H1 (cell line): ENCODE results near the gene MAP2K5. TPM values are rescaled to one million over a fixed set of nuclear protein-coding genes. Genes with fewer than 3 reads are reported as not detected.

Experiments
- CTCF ChIA-PET: fragments of 300-600 bp; sonication (Branson Sonifier 250); formaldehyde crosslinking; loops from one replicate; lab custom pipeline; 2021; ENCODE audit not compliant: partially characterized antibody; lab: Charles Lee
- POLR2A ChIA-PET: fragments of 300-600 bp; sonication (Branson Sonifier 250); formaldehyde crosslinking; loops from one replicate; lab custom pipeline; 2021; ENCODE audit warnings: inconsistent platforms; ENCODE audit not compliant: partially characterized antibody; lab: Charles Lee
- DNase-seq, 2 experiments: peaks; one replicate each; pipeline versions ENCODE4 v3.0.0 to v3.0.0-alpha.2; 2010 to 2022; ENCODE audit warnings: low spot score in 2 of 2, low read depth in 1 of 2, mixed read lengths in 1 of 2
- FAIRE-seq: peaks from 2 replicates; lab custom pipeline; 2011; peaks lifted over from hg19 to GRCh38; lab: Jason Lieb, UNC
- H2AFZ ChIP-seq: 2 replicates; pipeline ENCODE4 v1.8.1; 2012; ENCODE audit warnings: low read length, inconsistent platforms
- H2AK5ac ChIP-seq: 2 replicates; pipeline ENCODE4 v1.6.1; 2013; ENCODE audit warnings: low read depth, low read length
- H2BK120ac ChIP-seq: replicated peaks from 2 replicates; pipeline ENCODE3; 2013; ENCODE audit warnings: low read depth, low read length, inconsistent platforms
- H2BK12ac ChIP-seq: 2 replicates; pipeline ENCODE4 v1.6.1; 2013; ENCODE audit warnings: low read depth, low read length
- H2BK15ac ChIP-seq: 2 replicates; pipeline ENCODE4 v1.6.1; 2013; ENCODE audit warnings: low read length
- H2BK20ac ChIP-seq: 2 replicates; pipeline ENCODE4 v1.6.1; 2013; ENCODE audit warnings: low read length
- H2BK5ac ChIP-seq: 2 replicates; pipeline ENCODE4 v1.6.1; 2013; ENCODE audit warnings: low read depth, low read length
- H3K14ac ChIP-seq: 2 replicates; pipeline ENCODE4 v1.6.1; 2013; ENCODE audit warnings: inconsistent platforms; ENCODE audit not compliant: insufficient read length
- H3K18ac ChIP-seq: 2 replicates; pipeline ENCODE4 v1.6.1; 2013; ENCODE audit warnings: low read length; ENCODE audit errors: extremely low read depth
- H3K23ac ChIP-seq: 2 replicates; pipeline ENCODE4 v1.6.1; 2013; ENCODE audit warnings: inconsistent platforms; ENCODE audit not compliant: insufficient read length
- H3K23me2 ChIP-seq: 2 replicates; pipeline ENCODE4 v1.6.1; 2013; ENCODE audit warnings: low read depth, low read length
- H3K27ac ChIP-seq: 2 replicates; pipeline ENCODE4 v1.6.1; 2011; ENCODE audit warnings: low read depth, low read length, inconsistent platforms
- H3K27me3 ChIP-seq, 4 experiments: replicated peaks in 1 of 4; 1 replicate in 1 of 4; 2 replicates in 3 of 4; pipeline versions ENCODE4 v1.6.1 to v1.8.1; 2011 to 2013; ENCODE audit warnings: low read length in 3 of 4, mild to moderate bottlenecking in 3 of 4, inconsistent platforms in 2 of 4, mixed read lengths in 2 of 4, moderate library complexity in 1 of 4; ENCODE audit not compliant: control insufficient read depth in 3 of 4, insufficient read depth in 3 of 4; ENCODE audit errors: extremely low read depth in 1 of 4
- H3K36me3 ChIP-seq, 4 experiments: 2 replicates each; pipeline versions ENCODE4 v1.6.1 to v1.8.1; 2011 to 2013; ENCODE audit warnings: mild to moderate bottlenecking in 4 of 4, low read length in 3 of 4, moderate library complexity in 2 of 4, control low read depth in 1 of 4, inconsistent platforms in 1 of 4; ENCODE audit not compliant: insufficient read depth in 4 of 4, control insufficient read depth in 2 of 4
- H3K4ac ChIP-seq: replicated peaks from 2 replicates; pipeline ENCODE3; 2013; ENCODE audit warnings: low read length, low read depth, mixed read lengths, inconsistent platforms; ENCODE audit not compliant: insufficient read length
- H3K4me1 ChIP-seq, 4 experiments: replicated peaks in 1 of 4; 1 replicate in 1 of 4; 2 replicates in 3 of 4; pipeline versions ENCODE4 v1.6.1 to v1.8.1; 2011 to 2013; ENCODE audit warnings: low read length in 3 of 4, inconsistent platforms in 2 of 4, mixed read lengths in 1 of 4; ENCODE audit not compliant: insufficient read depth in 4 of 4, control insufficient read depth in 3 of 4
- H3K4me2 ChIP-seq, 2 experiments: 2 replicates each; pipeline versions ENCODE4 v1.6.1 to v1.8.1; 2011 to 2013; ENCODE audit warnings: low read depth in 2 of 2, low read length in 2 of 2, control low read depth in 1 of 2, inconsistent platforms in 1 of 2, mild to moderate bottlenecking in 1 of 2; ENCODE audit not compliant: insufficient read depth in 1 of 2
- H3K4me3 ChIP-seq, 4 experiments: fragments of 200-600, 300-600 bp in 1 of 4; sonication (generic), shearing (Covaris generic), sonication (Bioruptor Twin) in 1 of 4; 2 replicates each; pipeline versions ENCODE4 v1.5.1 to v1.8.1; 2011 to 2016; ENCODE audit warnings: low read length in 4 of 4, low read depth in 3 of 4, control low read depth in 2 of 4, inconsistent platforms in 2 of 4, mild to moderate bottlenecking in 2 of 4, mixed read lengths in 1 of 4, moderate library complexity in 1 of 4; ENCODE audit not compliant: insufficient read depth in 2 of 4; ENCODE audit errors: extremely low read depth in 1 of 4
- H3K56ac ChIP-seq: replicated peaks from 2 replicates; pipeline ENCODE3; 2013; ENCODE audit warnings: low read depth, mild to moderate bottlenecking, mixed read lengths, low read length, inconsistent platforms; ENCODE audit not compliant: insufficient read length
- H3K79me1 ChIP-seq: 2 replicates; pipeline ENCODE4 v1.6.1; 2013; ENCODE audit warnings: low read depth, low read length, control low read depth
- H3K79me2 ChIP-seq, 2 experiments: 2 replicates each; pipeline versions ENCODE4 v1.6.1 to v1.8.1; 2012 to 2013; ENCODE audit warnings: low read length in 2 of 2, mild to moderate bottlenecking in 2 of 2, inconsistent platforms in 1 of 2; ENCODE audit not compliant: insufficient read depth in 2 of 2, control insufficient read depth in 1 of 2
- H3K9ac ChIP-seq, 4 experiments: replicated peaks in 1 of 4; 1 replicate in 1 of 4; 2 replicates in 3 of 4; pipeline versions ENCODE4 v1.6.1 to v1.8.1; 2011 to 2013; ENCODE audit warnings: low read depth in 3 of 4, low read length in 3 of 4, control low read depth in 2 of 4, mild to moderate bottlenecking in 2 of 4, moderate library complexity in 2 of 4, inconsistent platforms in 1 of 4; ENCODE audit errors: extremely low read depth in 1 of 4
- H3K9me3 ChIP-seq, 2 experiments: 2 replicates each; pipeline versions ENCODE4 v1.6.1 to v1.8.1; 2012 to 2013; ENCODE audit warnings: mild to moderate bottlenecking in 2 of 2, moderate library complexity in 2 of 2, control low read depth in 1 of 2, inconsistent platforms in 1 of 2, low read depth in 1 of 2, low read length in 1 of 2, mixed read lengths in 1 of 2; ENCODE audit not compliant: insufficient read depth in 2 of 2
- H4K20me1 ChIP-seq, 2 experiments: replicated peaks in 1 of 2; 2 replicates each; pipeline versions ENCODE3 to v1.8.1; 2011 to 2013; ENCODE audit warnings: inconsistent platforms in 2 of 2, low read length in 2 of 2, mild to moderate bottlenecking in 1 of 2; ENCODE audit not compliant: insufficient read depth in 2 of 2, control insufficient read depth in 1 of 2
- H4K5ac ChIP-seq: 2 replicates; pipeline ENCODE4 v1.6.1; 2013; ENCODE audit warnings: low read length, low read depth, mixed read lengths, inconsistent platforms; ENCODE audit not compliant: insufficient read length
- H4K8ac ChIP-seq: 2 replicates; pipeline ENCODE4 v1.8.0; 2013; ENCODE audit warnings: mild to moderate bottlenecking, moderate library complexity, low read length, inconsistent platforms; ENCODE audit not compliant: insufficient read depth; ENCODE audit errors: extremely low read depth
- H4K91ac ChIP-seq: replicated peaks from 2 replicates; pipeline ENCODE3; 2013; ENCODE audit warnings: low read length, mixed read lengths, inconsistent platforms; ENCODE audit not compliant: insufficient read length
- CREB1 ChIP-seq: IDR thresholded peaks from 2 replicates; pipeline ENCODE4 v1.6.1; 2012; ENCODE audit warnings: inconsistent platforms
- CTCF ChIP-seq, 3 experiments: IDR thresholded peaks; 1 replicate in 2 of 3; 2 replicates in 1 of 3; pipeline versions ENCODE4 v1.5.1 to v1.6.1; 2011; ENCODE audit warnings: low read length in 3 of 3, mild to moderate bottlenecking in 3 of 3, inconsistent platforms in 2 of 3, low read depth in 1 of 3, moderate library complexity in 1 of 3; ENCODE audit not compliant: insufficient read depth in 1 of 3; ENCODE audit errors: control extremely low read depth in 1 of 3
- E2F6 ChIP-seq: IDR thresholded peaks from 2 replicates; pipeline ENCODE4 v1.6.1; 2012; ENCODE audit warnings: inconsistent platforms
- SIRT6 ChIP-seq: IDR thresholded peaks from one replicate; pipeline ENCODE4 v1.7.1; 2012; ENCODE audit warnings: low read length, inconsistent platforms
- SP1 ChIP-seq: IDR thresholded peaks from 2 replicates; pipeline ENCODE4 v1.6.1; 2011; ENCODE audit warnings: low read depth, low read length
- SUZ12 ChIP-seq: fragments of 200-600 bp; sonication (generic); IDR thresholded peaks from 2 replicates; pipeline ENCODE4 v1.6.1; 2012; ENCODE audit warnings: mild to moderate bottlenecking, inconsistent platforms, low read length, moderate library complexity, mixed read lengths
- ZNF274 ChIP-seq: IDR thresholded peaks from 2 replicates; pipeline ENCODE4 v1.7.0; 2012; ENCODE audit warnings: low read length, borderline replicate concordance; ENCODE audit errors: extremely low read depth
- WGBS, 2 experiments: shearing (Covaris generic) in 1 of 2; methylation state at CpG; one replicate each; pipeline versions ENCODE4 v1.1.6 to v1.1.7; 2013 to 2015; ENCODE audit warnings: low lambda C conversion rate in 2 of 2, mixed read lengths in 2 of 2, inconsistent platforms in 1 of 2, low coverage in 1 of 2, missing lambda C conversion rate in 1 of 2; ENCODE audit not compliant: insufficient replicate concordance in 2 of 2, insufficient coverage in 1 of 2, insufficient read length in 1 of 2; ENCODE audit errors: extremely low coverage in 1 of 2, missing lambda C conversion rate in 1 of 2; 5-methylcytosine and 5-hydroxymethylcytosine counted together
- polyA plus RNA-seq, 7 experiments: library from polyadenylated mRNA; depleted of rRNA in 3 of 7; stranded (reverse) in 5 of 7; unstranded in 2 of 7; fragments of >200 nt in 5 of 7; fragments of 200-250 nt in 2 of 7; gene quantifications; 1 replicate in 5 of 7; 2 replicates in 1 of 7; 4 replicates in 1 of 7; pipeline versions ENCODE4 v1.2.1 to v1.2.3, GENCODE V29; 2011 to 2013; ENCODE audit warnings: missing spikeins in 2 of 7, mixed read lengths in 2 of 7
- total RNA-seq: library from RNA; stranded (reverse); fragmentation: NEBNext Ultra II Directional; extraction: Animal tissue kit (Norgen Biotek cat#: 25700); gene quantifications from 2 replicates; pipeline ENCODE4 v1.2.1, GENCODE V29; 2021

Gene MAP2K5
- total and polyA plus RNA-seq, 2 of the 8 experiments (the other 6 are each of a cell fraction or from before 2014, with no cell fraction given), result 4.4 to 15.8 TPM

GRCh38 chr15:67570875-67571647, 28.6 kb downstream of the MAP2K5 start:
- Histone ChIP-seq H2BK12ac (no peak overlapping the region), H3K9me3 (no peaks in the 10 kb centered on the region), H3K79me1 (no peaks in the 10 kb centered on the region), H3K18ac (no peak overlapping the region), H4K91ac (no peak overlapping the region), H3K9ac (no peak overlapping the region), H4K5ac (no peak overlapping the region), H3K4me3 (no peak overlapping the region), H3K4me2 (no peak overlapping the region), H3K79me2 (no peaks in the 10 kb centered on the region), H2BK120ac (no peak overlapping the region), H3K4me1 (peaks cover 0 to 6% (median 0%) of the 10 kb centered on the region in 4 experiments; a peak in 2 of 7 replicates), H2AFZ (no peak overlapping the region), H2BK5ac (no peak overlapping the region), H2BK20ac (no peak overlapping the region), H3K27me3 (no peaks in the 10 kb centered on the region), H2BK15ac (no peak overlapping the region), H3K27ac (no peak overlapping the region), H3K56ac (no peak overlapping the region), H3K23ac (no peak overlapping the region), H4K20me1 (no peaks in the 10 kb centered on the region), H3K23me2 (no peaks in the 10 kb centered on the region), H3K14ac (no peak overlapping the region), H2AK5ac (no peak overlapping the region), H3K4ac (no peak overlapping the region), H4K8ac (no peak overlapping the region), H3K36me3 (no peaks in the 10 kb centered on the region)
- DNase-seq (no peak), FAIRE-seq (no peak)
- CTCF ChIA-PET, result interaction anchor here (0.6 to 1.8 kb wide), 7 partner anchors 10 to 1050 kb away, joined by 3 to 8 read pairs (median 3); no protein-coding TSS in a partner anchor
- WGBS, 2 experiments, result 91% methylated on average over 4 of the region's 4 CpGs; no CpG with 5 or more reads in 1 of the 2 experiments
- TF ChIP-seq SUZ12 (no peak), E2F6 (no peak), CREB1 (no peak), CTCF (IDR thresholded peaks at IDR 0.05; ENCODE audit: control extremely low read depth in 1 of 3, insufficient read depth in 1 of 3, low read depth in 1 of 3, low read length in 3 of 3) (no peak), SP1 (no peak), SIRT6 (no peak), ZNF274 (no peak)
- POLR2A ChIA-PET, result interaction anchor here (0.6 kb wide), 1 partner anchor 357 kb away, joined by 3 read pairs; no protein-coding TSS in a partner anchor
